GM12864 (cell line): Measurements from ENCODE around the gene ZBTB17.

Experiments used
- DNase-seq: peaks from one replicate; pipeline ENCODE4 v3.0.0-alpha.2; 2011; ENCODE audit warnings: low read depth
- H3K4me3 ChIP-seq: 2 replicates; pipeline ENCODE4 v1.5.1; 2011; ENCODE audit warnings: mild to moderate bottlenecking, low read depth, low read length, control low read depth
- CTCF ChIP-seq: IDR thresholded peaks from 2 replicates; pipeline ENCODE4 v1.5.1; 2011; ENCODE audit warnings: low read depth, mild to moderate bottlenecking, moderate library complexity, low read length, control low read depth, inconsistent platforms; ENCODE audit errors: missing control alignments

ZBTB17 gene

GRCh38 chr1:15992582-15993500 is 16.9 kb upstream of the ZBTB17 start:
- TF ChIP-seq CTCF, result no peak
- DNase-seq, result no peak

GRCh38 chr1:15992187-15992553 is 16.3 kb upstream of the ZBTB17 start:
- no peak overlapping the region for H3K4me3 ChIP-seq
- TF ChIP-seq CTCF, result no peak
- no peak for DNase-seq

More at GRCh38 chr1:15992582-15993500, 16.9 kb upstream of the ZBTB17 start:
- H3K4me3 ChIP-seq, result no peak overlapping the region

- no peak for DNase-seq
- no peak for TF ChIP-seq CTCF
- H3K4me3 ChIP-seq, result no peak overlapping the region
Measured at GRCh38 chr1:15991427-15992186, 15.7 kb upstream of the ZBTB17 start.

GRCh38 chr1:15989776-15990175 is 13.9 kb upstream of the ZBTB17 start:
- no peak overlapping the region for H3K4me3 ChIP-seq
- DNase-seq, result no peak
- no peak for TF ChIP-seq CTCF

- no peak overlapping the region for H3K4me3 ChIP-seq
- no peak for DNase-seq
- TF ChIP-seq CTCF, result no peak
Measured at GRCh38 chr1:15988856-15989736, 13.2 kb upstream of the ZBTB17 start.

- TF ChIP-seq CTCF, result no peak
- no peak for DNase-seq
- H3K4me3 ChIP-seq, result no peak overlapping the region
Measured at GRCh38 chr1:15985611-15986297, 9.9 kb upstream of the ZBTB17 start.
